HepG2 (cell line): Measurements from ENCODE around the gene POLR1F. TPM values are rescaled to one million over a fixed set of nuclear protein-coding genes. Genes with fewer than 3 reads are reported as not detected.

ENCODE experiments used
- ATRX ChIP-seq: sonication (generic); formaldehyde crosslinking; IDR thresholded peaks from 2 replicates; pipeline ENCODE4 v1.4.0; 2020; ENCODE audit warnings: missing genetic modification reagents, borderline replicate concordance
- EED ChIP-seq: sonication (generic); formaldehyde crosslinking; IDR thresholded peaks from 2 replicates; pipeline ENCODE4 v1.5.0; 2020; ENCODE audit warnings: mild to moderate bottlenecking, missing genetic modification reagents
- IKZF1 ChIP-seq: fragments of 450-650 bp; IDR thresholded peaks from 2 replicates; pipeline ENCODE4 v1.7.1; 2016
- ONECUT2 ChIP-seq: sonication (generic); formaldehyde crosslinking; IDR thresholded peaks from 2 replicates; pipeline ENCODE4 v1.4.0; 2020; ENCODE audit warnings: missing genetic modification reagents
- PITX1 ChIP-seq: sonication (generic); formaldehyde crosslinking; IDR thresholded peaks from 2 replicates; pipeline ENCODE4 v1.5.1; 2020; ENCODE audit warnings: mild to moderate bottlenecking, missing genetic modification reagents
- POLR2AphosphoS2 ChIP-seq: IDR thresholded peaks from 2 replicates; pipeline ENCODE4 v1.6.1; 2011; ENCODE audit warnings: low read depth, low read length, improper control_type of control experiment
- SMAD1 ChIP-seq: sonication (generic); formaldehyde crosslinking; IDR thresholded peaks from 2 replicates; pipeline ENCODE4 v1.4.0; 2020; ENCODE audit warnings: missing genetic modification reagents, low read depth, mild to moderate bottlenecking, borderline replicate concordance
- SNAPC4 ChIP-seq: sonication (generic); formaldehyde crosslinking; IDR thresholded peaks from 2 replicates; pipeline ENCODE4 v1.4.0; 2020; ENCODE audit warnings: mild to moderate bottlenecking, missing genetic modification reagents
- XRCC5 ChIP-seq: fragments of 200-400 bp; formaldehyde crosslinking; optimal IDR thresholded peaks from 2 replicates; pipeline ENCODE3; 2017; ENCODE audit warnings: mild to moderate bottlenecking, low read length
- ZFP91 ChIP-seq: sonication (generic); formaldehyde crosslinking; IDR thresholded peaks from 2 replicates; pipeline ENCODE4 v1.9.0; 2022; ENCODE audit warnings: missing genetic modification reagents, mild to moderate bottlenecking, borderline replicate concordance
- ZHX1 ChIP-seq: sonication (generic); formaldehyde crosslinking; IDR thresholded peaks from 2 replicates; pipeline ENCODE4 v1.8.1; 2022; ENCODE audit warnings: low read depth, mild to moderate bottlenecking, missing genetic modification reagents
- ZNF121 ChIP-seq: sonication (generic); formaldehyde crosslinking; IDR thresholded peaks from 2 replicates; pipeline ENCODE4 v1.5.0; 2020; ENCODE audit warnings: mild to moderate bottlenecking, missing genetic modification reagents
- ZNF142 ChIP-seq: sonication (generic); formaldehyde crosslinking; IDR thresholded peaks from 2 replicates; pipeline ENCODE4 v1.4.0; 2020; ENCODE audit warnings: missing genetic modification reagents
- ZNF264 ChIP-seq: sonication (generic); formaldehyde crosslinking; IDR thresholded peaks from 2 replicates; pipeline ENCODE4 v1.4.0; 2020; ENCODE audit warnings: missing genetic modification reagents
- ZNF749 ChIP-seq: sonication (generic); formaldehyde crosslinking; IDR thresholded peaks from 2 replicates; pipeline ENCODE4 v1.8.0; 2022; ENCODE audit warnings: mild to moderate bottlenecking, missing genetic modification reagents, moderate library complexity, borderline replicate concordance
- polyA plus RNA-seq, 8 experiments: library from polyadenylated mRNA; depleted of rRNA in 3 of 8; stranded (reverse) in 7 of 8; unstranded in 1 of 8; fragments of >200 nt; fragmentation: Illumina TruSeq in 4 of 8; extraction: Trizol in 4 of 8; gene quantifications; 2 replicates each; pipeline versions ENCODE4 v1.2.1 to v1.2.3, GENCODE V29; 2011 to 2016; ENCODE audit warnings: low read depth in 4 of 8, missing spikeins in 1 of 8, mixed read lengths in 1 of 8; ENCODE audit not compliant: insufficient read depth in 1 of 8
- total RNA-seq, 5 experiments: library from RNA; depleted of rRNA; stranded (reverse); fragments of >200 nt; fragmentation: Illumina TruSeq; extraction: Trizol; gene quantifications; 2 replicates each; pipeline ENCODE4 v1.2.3, GENCODE V29; 2016; ENCODE audit warnings: low read depth in 1 of 5

POLR1F gene
- total and polyA plus RNA-seq, 2 of the 13 experiments (the other 11 are each of a cell fraction or from before 2014, with no cell fraction given), result 8.0 to 14.9 TPM

GRCh38 chr7:19709249-19709578 is 377 bp upstream of the POLR1F start (continued):
- no peak for TF ChIP-seq ZNF142 (CRISPR knock-in tag)
- no peak for TF ChIP-seq SMAD1
- TF ChIP-seq ZNF749 (CRISPR knock-in tag), result 0 out of 2 replicates have a peak, but pooled peaks have one; percentile 8
- TF ChIP-seq SNAPC4 (CRISPR knock-in tag), result no peak
- 0 out of 2 replicates have a peak, but pooled peaks have one; percentile 11 for TF ChIP-seq ZHX1
- 0 out of 2 replicates have a peak, but pooled peaks have one; percentile 0 for TF ChIP-seq ZNF264 (CRISPR knock-in tag)
- TF ChIP-seq ZFP91, result no peak
- no peak for TF ChIP-seq IKZF1
- no peak for TF ChIP-seq ATRX
- no peak for TF ChIP-seq ONECUT2
- TF ChIP-seq PITX1 (CRISPR knock-in tag), result no peak
- TF ChIP-seq EED (CRISPR knock-in tag), result no peak
- TF ChIP-seq XRCC5, result no peak
- no peak for TF ChIP-seq ZNF121 (CRISPR knock-in tag)
- no peak for TF ChIP-seq POLR2AphosphoS2
